NT2/D1 (cell line): ENCODE results near the gene EIF4G3.
"Not testable (repeated sequence)": the region's sequence is repeated elsewhere in the genome, so short reads cannot be mapped to it uniquely, and the experiment has no call there.

ENCODE experiments used
- DNase-seq: peaks from one replicate; pipeline ENCODE4 v3.0.0-alpha.2; 2011; ENCODE audit warnings: low read depth, low spot score
- H3K27me3 ChIP-seq: 2 replicates; pipeline ENCODE4 v1.6.0; 2011; ENCODE audit warnings: mild to moderate bottlenecking; ENCODE audit not compliant: insufficient read length, insufficient read depth
- H3K36me3 ChIP-seq: 2 replicates; pipeline ENCODE4 v1.6.1; 2011; ENCODE audit warnings: mild to moderate bottlenecking, low read length, mixed read lengths; ENCODE audit not compliant: insufficient read depth, insufficient read length
- H3K4me1 ChIP-seq: 2 replicates; pipeline ENCODE4 v1.5.1; 2011; ENCODE audit not compliant: insufficient read depth, insufficient read length
- H3K4me3 ChIP-seq: 2 replicates; pipeline ENCODE4 v1.5.1; 2011; ENCODE audit warnings: low read depth; ENCODE audit not compliant: insufficient read length
- H3K9ac ChIP-seq: 2 replicates; pipeline ENCODE4 v1.6.0; 2011; ENCODE audit warnings: low read depth; ENCODE audit not compliant: insufficient read length
- H3K9me3 ChIP-seq: 2 replicates; pipeline ENCODE4 v1.5.1; 2011; ENCODE audit warnings: mild to moderate bottlenecking, low read length; ENCODE audit not compliant: insufficient read depth
- SUZ12 ChIP-seq: IDR thresholded peaks from 2 replicates; pipeline ENCODE4 v1.6.1; 2011; ENCODE audit not compliant: insufficient read length, insufficient read depth; ENCODE audit errors: extremely low read depth
- YY1 ChIP-seq: IDR thresholded peaks from 2 replicates; pipeline ENCODE4 v1.6.1; 2011; ENCODE audit not compliant: insufficient read length, insufficient read depth
- ZNF274 ChIP-seq: IDR thresholded peaks from 2 replicates; pipeline ENCODE4 v1.6.1; 2011; ENCODE audit warnings: mild to moderate bottlenecking, low read depth, low read length

The EIF4G3 gene

DNA sequence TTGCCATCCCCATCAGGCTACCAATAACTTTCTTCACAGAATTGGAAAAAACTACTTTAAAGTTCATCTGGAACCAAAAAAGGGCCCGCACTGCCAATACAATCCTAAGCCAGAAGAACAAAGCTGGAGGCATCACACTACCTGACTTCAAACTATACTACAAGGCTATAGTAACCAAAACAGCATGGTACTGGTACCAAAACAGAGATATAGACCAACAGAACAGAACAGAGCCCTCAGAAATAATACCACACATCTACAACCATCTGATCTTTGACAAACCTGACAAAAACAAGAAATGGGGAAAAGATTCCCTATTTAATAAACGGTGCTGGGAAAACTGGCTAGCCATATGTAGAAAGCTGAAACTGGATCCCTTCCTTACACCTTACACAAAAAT, 84.2 kb downstream of the EIF4G3 start:
- not testable (repeated sequence) for H3K27me3 ChIP-seq, H3K36me3 ChIP-seq, H3K4me3 ChIP-seq, DNase-seq, H3K9ac ChIP-seq, H3K4me1 ChIP-seq, H3K9me3 ChIP-seq

DNA sequence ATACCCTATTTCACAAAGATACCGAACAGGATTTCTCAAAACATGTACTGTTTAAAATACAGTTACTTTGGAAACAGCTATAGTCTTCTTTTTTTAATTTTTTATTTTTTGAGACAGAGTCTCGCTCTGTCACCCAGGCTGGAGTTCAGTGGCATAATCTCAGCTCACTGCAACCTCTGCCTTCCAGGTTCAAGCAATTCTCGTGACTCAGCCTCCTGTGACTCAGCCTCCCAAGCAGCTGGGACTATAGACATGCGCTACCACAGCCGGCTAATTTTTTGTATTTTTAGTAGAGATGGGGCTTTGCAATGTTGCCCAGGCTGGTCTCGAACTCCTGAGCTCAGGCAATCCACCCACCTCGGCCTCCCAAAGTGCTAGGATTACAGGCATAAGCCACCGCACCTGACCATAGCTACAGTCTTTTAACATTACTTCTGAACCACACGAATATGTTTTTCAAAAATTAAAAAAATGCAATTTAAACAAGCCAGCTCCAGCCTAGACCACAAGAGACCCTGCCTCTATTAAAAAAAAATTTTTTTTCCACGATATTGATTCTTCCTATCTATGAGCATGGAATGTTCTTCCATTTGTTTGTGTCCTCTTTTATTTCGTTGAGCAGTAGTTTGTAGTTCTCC, 85.5 kb downstream of the EIF4G3 start:
- H3K9me3 ChIP-seq, H3K27me3 ChIP-seq, H3K4me3 ChIP-seq, H3K36me3 ChIP-seq, H3K4me1 ChIP-seq, H3K9ac ChIP-seq, DNase-seq: not testable (repeated sequence)

DNA sequence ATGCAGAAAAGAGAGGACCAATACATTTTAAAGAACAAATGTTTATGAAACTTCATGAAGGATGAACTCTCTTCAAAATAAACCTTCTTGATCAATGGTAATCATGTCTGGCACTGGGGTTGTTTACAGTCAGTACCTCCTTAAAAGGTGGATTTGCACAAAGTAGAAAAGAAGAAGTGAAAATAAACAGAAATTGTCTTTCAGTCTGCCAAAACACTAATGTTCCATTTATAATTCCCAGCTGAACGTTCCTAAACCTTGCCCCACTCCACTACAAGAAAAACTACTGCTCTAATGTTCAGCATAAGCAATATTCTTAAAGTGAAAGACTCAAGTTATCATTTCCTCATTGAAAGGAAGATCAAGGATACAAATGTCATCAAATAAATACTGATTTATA, 86.2 kb downstream of the EIF4G3 start:
- Histone ChIP-seq H3K36me3 (peaks cover 11% of the 10 kb centered on the region), H3K4me1 (no peaks in the 10 kb centered on the region), H3K27me3 (no peaks in the 10 kb centered on the region), H3K9ac (no peak overlapping the region), H3K4me3 (no peak overlapping the region), H3K9me3 (no peaks in the 10 kb centered on the region)
- TF ChIP-seq YY1 (no peak), ZNF274 (no peak), SUZ12 (no peak)
- DNase-seq = no peak

DNA sequence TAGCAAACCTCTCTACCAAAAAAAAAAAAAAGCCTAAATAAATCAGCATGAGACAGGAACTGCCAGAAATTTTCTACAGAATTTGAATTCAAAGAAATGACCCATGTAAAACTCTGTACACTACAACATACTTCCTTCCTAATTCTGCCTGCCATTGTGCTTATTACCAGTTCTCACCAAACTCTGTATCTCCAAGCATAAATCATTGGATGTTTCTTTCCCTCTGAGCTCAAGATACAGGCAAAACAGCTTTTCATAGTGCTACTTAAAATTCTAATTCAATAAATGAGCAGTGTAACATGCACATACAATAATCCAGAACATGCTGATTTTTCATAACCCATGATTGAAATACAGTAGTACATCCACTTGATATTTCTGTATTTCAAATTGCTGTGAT, 87.0 kb downstream of the EIF4G3 start:
- no peak for TF ChIP-seq YY1
- TF ChIP-seq ZNF274 = no peak
- TF ChIP-seq SUZ12 = no peak
- H3K9me3 ChIP-seq = no peaks in the 10 kb centered on the region
- H3K27me3 ChIP-seq = no peaks in the 10 kb centered on the region
- no peak for DNase-seq
- H3K36me3 ChIP-seq = peaks cover 12% of the 10 kb centered on the region
- no peak overlapping the region for H3K9ac ChIP-seq
- no peak overlapping the region for H3K4me3 ChIP-seq
- H3K4me1 ChIP-seq = no peaks in the 10 kb centered on the region

DNA sequence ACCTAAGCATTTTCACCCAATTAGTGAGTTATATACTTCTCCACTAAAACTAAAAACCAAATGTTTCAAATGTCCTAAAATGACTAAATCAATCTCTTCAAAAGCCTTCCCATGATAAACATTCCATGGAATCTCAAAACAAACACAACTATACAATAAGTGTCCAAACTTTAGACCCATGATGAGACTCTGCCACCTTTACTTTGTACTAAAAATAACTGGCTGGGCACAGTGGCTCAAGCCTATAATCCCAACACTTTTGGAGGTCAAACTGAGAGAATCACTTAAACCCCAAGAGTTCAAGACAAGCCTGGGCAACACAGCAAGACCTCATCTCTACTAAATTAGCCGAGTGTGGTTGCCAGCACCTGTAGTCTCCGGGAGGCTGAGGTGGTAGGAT, 87.4 kb downstream of the EIF4G3 start:
- H3K4me1 ChIP-seq = no peaks in the 10 kb centered on the region
- H3K9me3 ChIP-seq = no peaks in the 10 kb centered on the region
- no peak for DNase-seq
- no peak overlapping the region for H3K4me3 ChIP-seq
- no peak overlapping the region for H3K9ac ChIP-seq
- no peaks in the 10 kb centered on the region for H3K27me3 ChIP-seq
- TF ChIP-seq ZNF274 (no peak), YY1 (no peak), SUZ12 (no peak)
- H3K36me3 ChIP-seq = peaks cover 12% of the 10 kb centered on the region

DNA sequence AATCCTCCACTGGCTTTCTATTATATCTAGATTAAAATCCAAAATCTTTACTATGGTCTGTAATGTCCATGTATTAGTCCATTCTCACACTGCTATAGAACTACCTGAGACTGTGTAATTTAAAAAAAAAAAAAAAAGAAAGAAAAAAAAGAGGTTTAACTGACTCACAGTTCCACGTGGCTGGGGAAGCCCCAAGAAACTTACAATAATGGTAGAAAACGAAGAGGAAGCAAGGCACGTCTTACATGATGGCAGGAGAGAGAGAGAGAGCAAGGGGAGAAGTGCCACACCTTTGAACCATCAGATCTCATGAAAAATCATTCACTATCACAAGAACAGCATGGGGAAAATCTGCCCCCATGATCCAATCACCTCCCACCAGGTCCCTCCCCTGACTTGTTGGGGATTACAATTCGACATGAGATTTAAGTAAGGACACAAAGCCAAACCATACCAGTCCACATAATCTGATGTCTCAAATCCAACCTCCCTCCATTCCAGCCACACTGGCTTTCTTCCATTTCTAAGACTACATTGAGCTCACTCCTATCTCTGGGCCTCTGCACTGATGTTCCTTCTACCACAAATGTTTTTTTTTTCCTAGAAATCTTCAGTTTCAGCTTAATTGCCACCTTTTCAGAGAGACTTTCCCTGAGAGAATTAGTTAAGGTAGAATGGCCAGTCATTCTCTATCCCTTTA, 92.4 kb downstream of the EIF4G3 start:
- TF ChIP-seq YY1 (no peak), SUZ12 (no peak), ZNF274 (no peak)
- H3K9ac ChIP-seq = no peak overlapping the region
- no peaks in the 10 kb centered on the region for H3K9me3 ChIP-seq
- H3K27me3 ChIP-seq = no peaks in the 10 kb centered on the region
- H3K4me3 ChIP-seq = no peak overlapping the region
- no peak for DNase-seq
- H3K36me3 ChIP-seq = peaks cover 12% of the 10 kb centered on the region
- no peaks in the 10 kb centered on the region for H3K4me1 ChIP-seq

DNA sequence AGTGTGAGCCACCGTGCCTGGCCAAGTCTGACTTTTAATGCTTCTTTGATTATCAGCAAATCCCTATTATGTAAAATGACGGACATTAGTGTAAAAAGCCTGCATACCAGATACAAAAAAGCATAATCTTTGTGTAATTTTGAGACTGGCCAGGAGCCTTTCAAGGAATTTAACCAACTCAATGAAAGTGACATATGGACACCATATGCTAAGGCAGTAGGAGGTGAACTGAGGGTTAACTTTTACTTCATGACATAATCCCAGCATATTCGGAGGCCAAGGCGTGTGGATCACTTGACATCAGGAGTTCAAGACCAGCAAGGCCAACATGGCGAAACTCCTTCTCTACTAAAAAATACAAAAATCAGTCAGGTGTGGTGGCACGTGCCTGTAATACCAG, 94.6 kb downstream of the EIF4G3 start:
- Histone ChIP-seq H3K36me3 (peaks cover 8% of the 10 kb centered on the region), H3K4me3 (no peak overlapping the region)

DNA sequence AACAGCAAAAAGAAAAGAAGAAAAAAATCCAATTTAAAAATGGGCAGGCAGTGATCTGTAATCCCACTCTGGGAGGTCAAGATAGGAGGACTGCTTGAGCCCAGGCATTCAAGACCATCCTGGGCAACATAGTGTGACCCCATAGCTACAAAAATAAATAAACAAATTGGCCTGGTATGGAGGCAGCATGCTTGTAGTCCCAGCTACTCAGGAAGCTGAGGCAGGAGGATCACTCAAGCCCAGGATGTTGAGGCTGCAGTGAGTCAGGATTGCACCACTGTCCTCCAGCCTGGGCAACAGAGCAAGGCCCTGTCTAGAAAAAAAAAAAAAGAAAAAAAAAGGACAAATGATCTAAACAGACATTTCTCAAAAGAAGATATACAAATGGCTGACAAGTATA, 99.6 kb downstream of the EIF4G3 start:
- no peaks in the 10 kb centered on the region for H3K4me1 ChIP-seq
- no peaks in the 10 kb centered on the region for H3K27me3 ChIP-seq
- no peak for DNase-seq
- H3K9ac ChIP-seq = no peak overlapping the region
- peaks cover 3% of the 10 kb centered on the region for H3K36me3 ChIP-seq
- no peak overlapping the region for H3K4me3 ChIP-seq
- TF ChIP-seq SUZ12 (no peak), ZNF274 (no peak), YY1 (no peak)
- H3K9me3 ChIP-seq = no peaks in the 10 kb centered on the region

More for the DNA sequence above, 94.6 kb downstream of the EIF4G3 start:
- no peak for DNase-seq
- Histone ChIP-seq H3K27me3 (no peaks in the 10 kb centered on the region), H3K9ac (no peak overlapping the region), H3K4me1 (no peaks in the 10 kb centered on the region), H3K9me3 (no peaks in the 10 kb centered on the region)
- no peak for TF ChIP-seq YY1
